ENCODE results near the gene SLC16A6.
"Not testable (repeated sequence)": the region's sequence is repeated elsewhere in the genome, so short reads cannot be mapped to it uniquely, and the experiment has no call there.

SLC16A6 gene

GRCh38 chr17:68246271-68247028, 44.5 kb downstream of the SLC16A6 start:
- DNase-seq: no peak

DNA sequence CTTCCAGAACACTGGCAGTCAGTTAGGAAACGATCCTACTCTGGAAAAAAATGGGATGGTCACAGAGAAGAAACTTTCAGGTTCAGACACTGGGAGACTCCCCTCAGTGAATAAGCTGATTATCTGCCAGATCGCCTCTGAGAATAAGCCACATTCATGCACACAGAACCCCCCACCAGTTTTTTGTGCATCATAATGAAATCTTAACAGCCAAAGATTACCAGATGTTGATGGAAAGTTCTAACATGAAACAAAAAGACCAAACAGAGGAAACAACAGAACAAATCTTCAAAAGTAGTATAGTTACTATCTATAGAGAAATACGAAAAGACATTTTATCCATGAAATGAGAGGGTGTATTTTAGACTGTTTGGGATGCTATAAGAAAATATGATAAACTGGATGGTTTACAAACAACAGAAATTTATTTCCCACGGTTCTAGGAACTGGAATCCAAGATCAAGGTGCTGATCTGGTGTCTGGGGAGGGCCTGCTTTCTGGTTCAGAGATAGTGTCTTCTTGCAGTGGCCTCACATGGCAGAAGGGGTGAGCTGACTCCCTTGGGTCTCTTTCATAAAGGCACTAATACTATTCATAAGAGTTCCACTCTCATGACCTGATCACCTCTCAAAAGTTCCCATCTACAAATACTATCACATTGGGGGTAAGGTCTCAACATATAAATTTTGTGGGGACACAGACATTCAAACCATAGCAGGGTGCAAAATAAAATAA, 51.1 kb downstream of the SLC16A6 start:
- no peak for DNase-seq

DNA sequence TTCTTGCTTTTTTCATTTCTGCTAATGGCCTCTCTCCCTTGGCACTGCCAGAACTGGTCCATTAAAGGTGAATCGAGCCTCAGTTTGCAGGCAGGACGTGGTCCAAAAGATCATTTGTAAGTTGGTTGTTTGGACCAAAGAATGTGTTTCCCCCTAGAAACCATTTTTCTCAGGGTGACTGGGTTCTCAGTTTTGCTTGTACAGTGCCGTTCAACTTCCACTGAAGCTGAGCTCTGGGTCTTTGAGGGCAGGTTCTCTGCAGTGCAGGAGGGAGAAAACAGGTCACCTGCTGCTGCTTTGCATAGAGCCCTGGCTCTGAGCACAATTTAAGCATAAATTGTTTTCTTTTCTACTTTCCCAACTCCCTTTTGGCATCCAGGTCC, 52.1 kb downstream of the SLC16A6 start:
- no peak for DNase-seq

DNA sequence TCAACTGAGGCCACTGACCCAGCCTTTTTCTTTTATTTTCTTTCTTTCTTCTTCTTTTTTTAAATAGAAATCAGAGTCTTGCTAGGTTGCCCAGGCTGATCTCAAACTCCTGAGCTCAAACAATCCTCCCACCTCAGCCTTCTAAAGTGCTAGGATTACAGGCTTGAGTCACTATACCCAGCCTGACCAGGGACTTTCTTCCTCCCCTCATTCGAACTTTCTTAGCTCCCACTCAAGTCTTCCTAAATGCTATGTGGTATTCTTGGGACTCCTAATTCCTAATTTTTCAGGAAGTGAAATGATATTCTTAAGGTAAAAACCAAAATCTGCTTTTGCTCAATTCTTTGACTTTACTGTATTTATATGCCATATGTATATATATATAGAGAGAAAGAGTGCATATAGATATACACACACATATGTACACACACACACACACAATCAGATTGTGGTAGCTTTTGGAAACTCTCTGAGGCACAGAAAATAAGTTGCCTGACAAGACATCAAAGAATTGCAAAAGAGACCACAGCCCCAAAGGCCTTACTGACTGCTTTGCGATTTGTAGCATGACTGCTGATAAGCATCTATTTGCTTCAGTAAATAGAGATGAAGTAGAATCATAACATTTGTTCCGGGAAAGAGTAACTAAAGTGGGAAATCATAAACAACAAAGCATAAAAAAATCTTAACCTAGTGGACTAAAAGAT, 52.6 kb downstream of the SLC16A6 start:
- DNase-seq: no peak

- DNase-seq: not testable (repeated sequence)
Observed at GRCh38 chr17:68237369-68238163, 53.4 kb downstream of the SLC16A6 start.

DNA sequence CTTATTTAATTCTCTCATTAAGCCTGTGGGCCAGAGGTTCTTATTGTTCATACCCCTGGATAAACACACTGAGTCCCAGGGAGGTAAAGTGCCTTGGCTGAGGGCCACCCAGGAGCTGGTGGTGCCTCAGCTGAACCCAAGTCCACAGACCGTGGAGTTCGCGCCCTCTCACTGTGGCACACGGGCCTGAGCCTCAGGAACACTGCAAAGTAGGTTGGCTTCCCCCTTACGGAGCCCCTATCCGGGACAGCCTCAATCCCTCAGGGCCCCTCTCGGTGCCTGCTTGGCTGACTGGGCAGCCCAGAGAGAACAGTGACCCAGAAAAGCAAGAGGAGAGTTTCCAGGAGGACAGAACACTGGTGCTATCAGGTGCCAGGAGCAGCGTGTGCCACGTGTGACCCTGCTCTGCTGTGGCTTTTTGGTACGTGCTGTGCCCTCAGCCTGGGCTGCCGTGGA, 55.6 kb downstream of the SLC16A6 start:
- DNase-seq: not testable (repeated sequence)

GRCh38 chr17:68234726-68235335, 56.1 kb downstream of the SLC16A6 start:
- DNase-seq: not testable (repeated sequence)

DNA sequence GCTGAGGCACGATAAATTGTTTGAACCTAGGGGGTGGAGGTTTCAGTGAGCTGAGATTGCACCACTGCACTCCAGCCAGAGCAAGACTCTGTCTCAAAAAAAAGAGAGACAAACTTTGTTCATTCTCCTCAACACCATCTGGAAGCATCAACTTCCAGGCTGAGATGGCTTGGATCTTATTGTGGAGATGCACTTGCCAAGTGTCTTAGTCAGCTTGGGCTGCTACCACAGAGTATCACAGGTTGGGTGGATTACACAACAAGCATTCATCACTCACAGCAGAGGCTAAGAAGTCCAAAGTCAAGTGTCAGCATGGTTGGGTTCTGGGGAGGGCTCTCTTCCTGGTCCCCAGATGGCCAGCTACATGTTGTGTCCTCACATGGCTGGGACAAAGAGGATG, 58.2 kb downstream of the SLC16A6 start:
- not testable (repeated sequence) for DNase-seq

DNA sequence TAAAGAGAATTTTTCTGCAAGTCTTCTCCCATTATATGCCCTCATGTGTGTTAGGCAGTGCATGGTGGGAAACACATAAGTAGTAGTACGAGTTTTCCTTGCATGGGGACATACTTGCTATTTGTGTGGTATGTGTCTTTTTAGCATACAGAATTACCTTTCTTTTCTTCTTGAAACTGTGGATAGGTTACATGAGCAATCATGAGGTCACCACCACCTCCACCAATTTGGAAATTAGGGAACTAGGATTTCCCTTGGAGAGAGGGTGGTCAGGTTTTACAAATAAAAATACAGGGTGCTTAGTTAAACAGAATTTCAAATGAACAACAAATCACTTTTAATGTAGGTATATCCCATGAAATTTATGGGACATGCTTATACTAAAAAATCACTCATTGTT, 59.4 kb downstream of the SLC16A6 start:
- DNase-seq: no peak

- DNase-seq: not testable (repeated sequence)
Observed at GRCh38 chr17:68231131-68231530, 59.8 kb downstream of the SLC16A6 start.

DNA sequence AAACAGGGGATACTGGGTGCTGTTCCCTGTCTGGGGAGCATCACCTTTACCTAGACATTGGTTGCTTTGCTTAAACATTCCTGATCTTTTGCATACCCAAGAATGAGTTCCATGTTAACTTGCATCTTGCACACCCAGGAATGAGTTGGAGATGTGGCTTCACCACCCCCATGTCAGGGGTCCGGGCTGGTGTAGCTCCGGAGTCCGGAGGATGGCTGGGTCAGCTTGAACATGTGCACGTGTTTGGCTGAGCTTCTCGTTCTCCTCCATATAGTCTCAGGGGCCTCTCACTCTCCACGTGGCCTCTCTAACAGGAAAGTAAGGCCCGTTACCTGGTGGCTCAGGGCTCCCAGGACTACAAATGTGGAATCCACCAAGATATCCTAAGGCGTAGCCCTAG, 61.3 kb downstream of the SLC16A6 start:
- no peak for DNase-seq

DNA sequence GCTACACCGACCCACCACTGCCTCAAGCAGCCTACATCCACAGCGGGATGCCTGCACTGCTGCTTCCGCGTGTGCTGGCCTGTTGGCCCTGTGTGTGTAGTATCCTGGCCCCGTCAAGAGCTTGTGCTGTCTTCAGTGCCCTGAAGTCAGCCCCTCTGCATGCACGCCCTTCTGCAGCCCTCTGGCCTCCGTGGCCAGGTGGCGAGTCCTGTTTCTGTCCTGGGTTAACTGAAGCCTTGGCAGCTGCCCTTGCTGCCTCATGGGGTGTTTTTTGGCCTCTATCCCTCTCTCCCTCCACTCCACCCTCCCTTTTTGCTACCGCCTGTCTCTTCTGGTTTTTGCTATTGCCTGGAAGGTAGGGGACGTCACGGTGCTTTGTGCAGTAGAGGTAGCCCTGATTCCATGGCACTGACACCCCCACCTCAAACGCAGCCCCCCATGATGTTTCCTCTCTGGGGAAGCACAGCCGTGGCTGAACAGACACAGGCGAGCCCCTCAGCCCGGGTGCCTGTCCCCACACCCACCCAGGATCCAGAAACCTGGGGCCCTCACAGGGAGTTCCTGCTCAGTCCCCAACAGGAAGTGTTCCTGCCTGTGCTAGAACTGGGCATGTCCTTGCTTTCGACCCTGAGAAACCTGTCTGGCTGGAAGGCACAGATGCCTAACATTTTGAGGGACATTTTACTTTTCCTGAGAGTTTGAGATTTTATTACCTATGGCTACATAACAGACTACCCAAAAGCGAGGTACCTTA, 61.9 kb downstream of the SLC16A6 start:
- no peak for DNase-seq

DNA sequence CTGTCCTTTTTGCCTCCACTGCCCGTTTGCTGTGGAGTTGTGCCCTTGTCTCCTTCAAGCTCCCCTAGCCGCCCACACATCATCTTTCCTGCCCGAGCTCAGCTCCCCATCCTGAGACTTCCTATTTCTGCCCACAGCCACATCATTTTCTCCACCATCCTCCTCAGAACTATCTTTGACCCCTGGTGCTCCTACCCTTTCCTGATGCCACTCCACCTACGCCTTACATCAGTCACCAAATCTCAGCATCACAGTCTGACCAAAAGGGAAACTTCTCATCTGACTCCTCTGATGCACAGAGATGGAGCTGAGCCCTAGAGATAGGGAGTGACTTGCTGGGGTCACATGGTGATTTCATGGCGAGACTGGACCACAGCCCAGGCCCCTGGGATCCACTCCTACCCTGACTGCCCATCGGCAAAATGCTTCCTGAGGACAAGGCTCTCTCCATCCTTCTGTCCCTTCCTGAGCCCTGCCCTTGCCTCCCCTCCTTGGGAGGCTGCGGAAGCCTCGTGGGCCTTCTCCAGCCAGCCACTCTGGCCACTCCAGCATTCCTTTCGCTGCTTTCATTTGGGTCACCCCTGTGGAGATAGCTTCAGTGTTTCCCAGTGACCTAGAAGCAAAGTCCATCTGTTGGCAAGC, 62.8 kb downstream of the SLC16A6 start:
- not testable (repeated sequence) for DNase-seq

GRCh38 chr17:68225055-68225454, 65.9 kb downstream of the SLC16A6 start:
- DNase-seq: not testable (repeated sequence)

DNA sequence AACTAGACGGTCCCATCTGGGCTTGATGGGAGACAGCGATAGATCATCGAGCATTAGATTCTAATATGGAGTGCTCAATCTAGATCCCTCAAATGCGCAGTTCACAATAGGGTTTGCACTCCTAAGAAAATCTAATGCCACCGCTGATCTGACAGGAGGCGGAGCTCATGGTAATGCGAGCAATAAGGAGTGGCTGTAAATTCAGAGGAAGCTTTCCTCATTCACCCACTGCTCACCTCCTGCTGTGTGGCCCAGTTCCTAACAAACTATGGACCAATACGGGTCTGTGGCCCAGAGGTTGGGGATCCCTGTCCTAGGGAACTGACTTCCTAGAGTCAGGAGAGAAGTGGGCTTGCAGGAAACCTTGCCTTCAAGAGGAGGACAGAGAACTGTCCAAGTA, 68.3 kb downstream of the SLC16A6 start:
- DNase-seq: no peak

DNA sequence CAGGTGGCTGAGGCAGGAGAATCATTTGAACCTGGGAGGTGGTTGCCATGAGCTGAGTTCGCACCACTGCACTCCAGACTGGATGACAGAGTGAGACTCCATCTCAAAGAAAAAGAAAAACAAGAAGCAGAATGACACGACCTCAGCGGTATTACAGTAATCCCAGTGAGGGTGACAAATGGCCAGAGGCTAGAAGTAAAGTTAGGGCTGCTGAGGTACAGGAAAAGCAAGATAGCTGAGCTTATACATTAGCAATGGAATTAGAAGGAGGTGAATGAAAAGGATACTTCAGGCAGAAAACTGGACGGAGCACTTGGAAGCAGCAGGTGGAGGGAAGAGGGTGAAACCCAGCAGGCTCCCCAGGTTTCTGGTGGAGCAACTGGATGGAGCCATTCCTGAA, 69.1 kb downstream of the SLC16A6 start:
- no peak for DNase-seq

DNA sequence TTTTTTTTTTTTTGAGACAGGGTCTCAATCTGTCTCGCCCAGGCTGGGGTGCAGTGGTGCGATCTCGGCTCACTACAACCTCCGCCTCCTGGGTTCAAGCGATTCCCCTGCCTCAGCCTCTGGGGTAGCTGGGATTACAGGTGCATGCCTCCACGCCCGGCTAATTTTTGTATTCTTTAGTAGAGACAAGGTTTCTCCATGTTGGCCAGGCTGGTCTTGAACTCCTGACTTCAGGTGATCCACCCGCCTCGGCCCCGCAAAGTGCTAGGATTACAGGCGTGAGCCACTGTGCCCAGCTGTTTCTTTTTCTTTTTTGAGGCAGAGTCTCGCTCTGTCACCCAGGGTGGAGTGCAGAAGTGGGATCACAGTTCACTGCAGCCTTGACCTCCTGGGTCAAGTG, 70.1 kb downstream of the SLC16A6 start:
- not testable (repeated sequence) for DNase-seq

GRCh38 chr17:68220186-68220585, 70.7 kb downstream of the SLC16A6 start:
- not testable (repeated sequence) for DNase-seq

DNA sequence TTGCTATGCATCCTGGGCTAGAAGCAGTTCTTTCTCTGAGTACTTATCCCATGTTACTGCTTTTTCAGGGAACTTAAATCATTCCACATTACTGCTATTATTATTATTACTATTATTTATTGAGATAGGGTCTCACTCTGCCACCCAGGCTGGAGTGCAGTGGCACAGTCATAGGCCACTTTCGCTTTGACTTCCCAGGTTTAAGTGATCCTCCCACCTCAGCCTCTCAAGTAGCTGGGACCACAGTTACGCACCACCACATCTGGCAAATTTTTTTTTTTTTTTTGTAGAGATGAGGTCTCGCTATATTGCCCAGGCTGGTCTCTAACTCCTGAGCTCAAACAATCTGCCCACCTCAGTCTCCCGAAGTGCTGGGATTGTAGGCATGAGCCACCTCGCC, 71.5 kb downstream of the SLC16A6 start:
- not testable (repeated sequence) for DNase-seq
